ENCODE data around the gene RPP40. TPM values are rescaled to one million over a fixed set of nuclear protein-coding genes. Genes with fewer than 3 reads are reported as not detected.

The RPP40 gene
- total and polyA plus RNA-seq, 9 of the 15 experiments (the other 6 are each of a cell fraction or from before 2014, with no cell fraction given): 22.6 to 114 (median 39.0) TPM

GRCh38 chr6:4967301-4968030 is 36.4 kb downstream of the RPP40 start (continued):
- no peak for TF ChIP-seq ARHGAP35 (IDR thresholded peaks at IDR 0.05; ENCODE audit: partially characterized antibody)
- TF ChIP-seq, protein P1, sequence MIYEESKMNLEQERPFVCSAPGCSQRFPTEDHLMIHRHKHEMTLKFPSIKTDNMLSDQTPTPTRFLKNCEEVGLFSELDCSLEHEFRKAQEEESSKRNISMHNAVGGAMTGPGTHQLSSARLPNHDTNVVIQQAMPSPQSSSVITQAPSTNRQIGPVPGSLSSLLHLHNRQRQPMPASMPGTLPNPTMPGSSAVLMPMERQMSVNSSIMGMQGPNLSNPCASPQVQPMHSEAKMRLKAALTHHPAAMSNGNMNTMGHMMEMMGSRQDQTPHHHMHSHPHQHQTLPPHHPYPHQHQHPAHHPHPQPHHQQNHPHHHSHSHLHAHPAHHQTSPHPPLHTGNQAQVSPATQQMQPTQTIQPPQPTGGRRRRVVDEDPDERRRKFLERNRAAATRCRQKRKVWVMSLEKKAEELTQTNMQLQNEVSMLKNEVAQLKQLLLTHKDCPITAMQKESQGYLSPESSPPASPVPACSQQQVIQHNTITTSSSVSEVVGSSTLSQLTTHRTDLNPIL (CRISPR knock-in tag; IDR thresholded peaks at IDR 0.05): no peak
- TF ChIP-seq ZNF707 (CRISPR knock-in tag; conservative IDR thresholded peaks at IDR 0.05): no peak
- TF ChIP-seq, protein P2, sequence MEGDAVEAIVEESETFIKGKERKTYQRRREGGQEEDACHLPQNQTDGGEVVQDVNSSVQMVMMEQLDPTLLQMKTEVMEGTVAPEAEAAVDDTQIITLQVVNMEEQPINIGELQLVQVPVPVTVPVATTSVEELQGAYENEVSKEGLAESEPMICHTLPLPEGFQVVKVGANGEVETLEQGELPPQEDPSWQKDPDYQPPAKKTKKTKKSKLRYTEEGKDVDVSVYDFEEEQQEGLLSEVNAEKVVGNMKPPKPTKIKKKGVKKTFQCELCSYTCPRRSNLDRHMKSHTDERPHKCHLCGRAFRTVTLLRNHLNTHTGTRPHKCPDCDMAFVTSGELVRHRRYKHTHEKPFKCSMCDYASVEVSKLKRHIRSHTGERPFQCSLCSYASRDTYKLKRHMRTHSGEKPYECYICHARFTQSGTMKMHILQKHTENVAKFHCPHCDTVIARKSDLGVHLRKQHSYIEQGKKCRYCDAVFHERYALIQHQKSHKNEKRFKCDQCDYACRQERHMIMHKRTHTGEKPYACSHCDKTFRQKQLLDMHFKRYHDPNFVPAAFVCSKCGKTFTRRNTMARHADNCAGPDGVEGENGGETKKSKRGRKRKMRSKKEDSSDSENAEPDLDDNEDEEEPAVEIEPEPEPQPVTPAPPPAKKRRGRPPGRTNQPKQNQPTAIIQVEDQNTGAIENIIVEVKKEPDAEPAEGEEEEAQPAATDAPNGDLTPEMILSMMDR (IDR thresholded peaks at IDR 0.05 in 2 of 3, conservative IDR thresholded peaks at IDR 0.05 in 1 of 3; ENCODE audit: insufficient read depth in 2 of 3, low read depth in 1 of 3, low read length in 3 of 3): no peak

DNA sequence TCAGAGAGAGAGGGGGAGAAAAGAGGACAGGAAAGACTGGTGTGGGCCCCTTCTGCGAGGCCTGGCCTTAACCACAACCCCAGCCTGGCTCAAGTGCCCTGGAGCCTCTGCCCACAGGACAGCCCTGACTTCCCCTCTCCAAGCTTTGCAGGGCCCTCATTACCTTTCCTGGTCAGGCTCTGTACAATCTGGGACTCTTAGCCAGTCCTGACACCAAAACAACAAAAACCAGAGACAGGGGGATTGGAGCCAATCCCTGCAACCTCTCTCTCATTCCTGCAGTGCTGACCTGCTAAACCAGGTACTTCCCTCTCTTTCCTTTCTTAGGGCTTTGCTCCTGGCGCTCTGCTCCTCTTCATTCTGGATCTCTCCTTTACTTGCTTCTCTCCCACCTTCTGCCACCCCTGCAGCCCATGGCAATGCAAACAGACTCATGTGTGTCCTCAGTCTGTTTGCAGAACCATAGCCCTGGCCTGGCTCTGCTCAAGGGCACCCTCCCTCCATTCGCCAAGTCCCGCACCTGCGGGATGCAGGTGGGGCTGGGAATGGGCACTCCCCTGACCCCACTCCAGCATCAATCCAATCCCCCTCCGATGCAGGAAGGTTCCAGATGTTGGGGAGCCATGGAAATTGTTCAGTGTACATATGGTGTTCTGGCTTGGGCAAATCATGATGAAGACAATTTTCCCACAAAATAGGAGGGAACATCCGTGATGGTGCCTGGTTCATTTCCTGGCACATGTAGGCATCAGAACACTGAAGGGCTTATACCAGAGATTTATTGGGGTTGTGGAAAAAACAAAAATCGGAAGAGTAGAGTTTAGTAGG is 38.1 kb downstream of the RPP40 start:
- H3K9me3 ChIP-seq (replicated peaks; ENCODE audit: control insufficient read depth, insufficient read depth, low read depth, low read length): no peaks in the 10 kb centered on the region
- H3K36me3 ChIP-seq (ENCODE audit: control insufficient read depth, insufficient read depth, low read length): no peaks in the 10 kb centered on the region
- H4K20me1 ChIP-seq (replicated peaks; ENCODE audit: control insufficient read depth, insufficient read depth, low read length): no peaks in the 10 kb centered on the region
- DNase-seq (ENCODE audit: extremely low read depth in 1 of 4, low spot score in 3 of 4): no peak
- no peak for ATAC-seq
- no peaks in the 10 kb centered on the region for H3K4me1 ChIP-seq (replicated peaks in 1 of 2; ENCODE audit: control insufficient read depth in 2 of 2, insufficient read depth in 2 of 2, low read length in 2 of 2)
- no peak for TF ChIP-seq MCM3 (IDR thresholded peaks at IDR 0.05)
- TF ChIP-seq, protein P3, sequence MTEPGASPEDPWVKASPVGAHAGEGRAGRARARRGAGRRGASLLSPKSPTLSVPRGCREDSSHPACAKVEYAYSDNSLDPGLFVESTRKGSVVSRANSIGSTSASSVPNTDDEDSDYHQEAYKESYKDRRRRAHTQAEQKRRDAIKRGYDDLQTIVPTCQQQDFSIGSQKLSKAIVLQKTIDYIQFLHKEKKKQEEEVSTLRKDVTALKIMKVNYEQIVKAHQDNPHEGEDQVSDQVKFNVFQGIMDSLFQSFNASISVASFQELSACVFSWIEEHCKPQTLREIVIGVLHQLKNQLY (CRISPR knock-in tag; conservative IDR thresholded peaks at IDR 0.05): no peak
- no peak for TF ChIP-seq KLF1 (tag; IDR thresholded peaks at IDR 0.05)
- no peak for TF ChIP-seq NR3C1 (CRISPR knock-in tag; IDR thresholded peaks at IDR 0.05)
- TF ChIP-seq MEIS2 (IDR thresholded peaks at IDR 0.05; ENCODE audit: partially characterized antibody): no peak
- no peak for TF ChIP-seq NBN (IDR thresholded peaks at IDR 0.05; ENCODE audit: low read depth)
- no peak for TF ChIP-seq IRF2 (CRISPR knock-in tag; IDR thresholded peaks at IDR 0.05)
- TF ChIP-seq CTBP1 (IDR thresholded peaks at IDR 0.05; ENCODE audit: borderline replicate concordance): no peak
- no peak for TF ChIP-seq HLTF (IDR thresholded peaks at IDR 0.05)
- no peak for TF ChIP-seq CHD2 (IDR thresholded peaks at IDR 0.05; ENCODE audit: low read depth, low read length)
- TF ChIP-seq, protein P4, sequence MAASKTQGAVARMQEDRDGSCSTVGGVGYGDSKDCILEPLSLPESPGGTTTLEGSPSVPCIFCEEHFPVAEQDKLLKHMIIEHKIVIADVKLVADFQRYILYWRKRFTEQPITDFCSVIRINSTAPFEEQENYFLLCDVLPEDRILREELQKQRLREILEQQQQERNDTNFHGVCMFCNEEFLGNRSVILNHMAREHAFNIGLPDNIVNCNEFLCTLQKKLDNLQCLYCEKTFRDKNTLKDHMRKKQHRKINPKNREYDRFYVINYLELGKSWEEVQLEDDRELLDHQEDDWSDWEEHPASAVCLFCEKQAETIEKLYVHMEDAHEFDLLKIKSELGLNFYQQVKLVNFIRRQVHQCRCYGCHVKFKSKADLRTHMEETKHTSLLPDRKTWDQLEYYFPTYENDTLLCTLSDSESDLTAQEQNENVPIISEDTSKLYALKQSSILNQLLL (CRISPR knock-in tag; IDR thresholded peaks at IDR 0.05; ENCODE audit: borderline replicate concordance): no peak
- no peak for FAIRE-seq
- no peak overlapping the region for H3K4me3 ChIP-seq
- H3K79me2 ChIP-seq (ENCODE audit: control insufficient read depth, insufficient read depth, low read length): no peaks in the 10 kb centered on the region
- no TSS peak for BruUV-seq (replicated peaks)
- H3K27me3 ChIP-seq (ENCODE audit: control insufficient read depth in 2 of 2, insufficient read depth in 2 of 2, low read length in 2 of 2): peaks cover 23 to 56% of the 10 kb centered on the region in 2 experiments
- CTCF ChIA-PET (ENCODE audit: low intra/inter-chr PET ratio): no interaction called here
- in situ Hi-C loops (cut with MboI): no loop called here
- H3K9ac ChIP-seq (ENCODE audit: insufficient read depth in 1 of 2, low read depth in 2 of 2, low read length in 2 of 2): no peak overlapping the region
- no peak overlapping the region for H3K4me2 ChIP-seq (ENCODE audit: insufficient read depth, low read length)
- no peaks in the 10 kb centered on the region for H3K9me1 ChIP-seq (ENCODE audit: control insufficient read depth, insufficient read depth, low read length)
- H2AFZ ChIP-seq (ENCODE audit: low read depth, low read length): no peak overlapping the region
- whole genome bisulfite sequencing (ENCODE audit: insufficient coverage, low coverage, missing lambda C conversion rate): 2% methylated on average over 8 of the region's 8 CpGs
- H3K27ac ChIP-seq (ENCODE audit: extremely low read depth, low read depth, low read length): no peak overlapping the region
- POLR2A ChIA-PET: interaction anchor here (1.1 kb wide), 1 partner anchor 24 kb away, joined by 4 read pairs; no protein-coding TSS in a partner anchor
- intact Hi-C loops (cut with micrococcal nuclease): no loop called here

Measured in K562 (cell line).